KMS-11 (cell line): ENCODE data around the gene SMC6.
A peak's percentile ranks its signal among the peaks of the same experiment; 100 is the strongest.

Source experiments
- H2AFZ ChIP-seq: fragments of 200-600 bp; sonication (generic); 2 replicates; pipeline ENCODE4 v1.6.1; 2016; ENCODE audit warnings: antibody characterized with exemption, mixed run types, low read depth
- H3K27ac ChIP-seq: fragments of 200-600 bp; sonication (generic); 2 replicates; pipeline ENCODE4 v1.6.1; 2016; ENCODE audit warnings: mild to moderate bottlenecking, mixed run types
- H3K27me3 ChIP-seq: fragments of 200-600 bp; sonication (generic); 2 replicates; pipeline ENCODE4 v1.6.1; 2017; ENCODE audit warnings: mild to moderate bottlenecking, low read depth, mixed run types, moderate library complexity; ENCODE audit not compliant: insufficient read depth
- H3K36me3 ChIP-seq: fragments of 200-600 bp; sonication (generic); 2 replicates; pipeline ENCODE4 v1.6.1; 2017; ENCODE audit warnings: mild to moderate bottlenecking, mixed run types; ENCODE audit not compliant: insufficient read depth
- H3K4me1 ChIP-seq: fragments of 200-600 bp; sonication (generic); 2 replicates; pipeline ENCODE4 v1.6.1; 2016; ENCODE audit warnings: mild to moderate bottlenecking, low read depth, mixed run types; ENCODE audit not compliant: poor library complexity, severe bottlenecking
- H3K4me2 ChIP-seq: fragments of 200-600 bp; sonication (generic); 2 replicates; pipeline ENCODE4 v1.7.0; 2016; ENCODE audit warnings: mild to moderate bottlenecking, mixed run types
- H3K4me3 ChIP-seq: fragments of 200-600 bp; sonication (generic); IDR thresholded peaks from 2 replicates; pipeline ENCODE4 v1.6.1; 2017; ENCODE audit warnings: low read depth, low read length, mixed read lengths; ENCODE audit not compliant: insufficient read depth
- H3K79me2 ChIP-seq: fragments of 200-600 bp; sonication (generic); 2 replicates; pipeline ENCODE4 v1.6.1; 2016; ENCODE audit warnings: low read depth, mixed run types; ENCODE audit not compliant: insufficient read depth
- H3K9ac ChIP-seq: fragments of 200-600 bp; sonication (generic); 2 replicates; pipeline ENCODE4 v1.6.1; 2016; ENCODE audit warnings: mild to moderate bottlenecking, mixed run types
- H4K20me1 ChIP-seq: fragments of 200-600 bp; sonication (generic); 2 replicates; pipeline ENCODE4 v1.6.1; 2016; ENCODE audit warnings: mild to moderate bottlenecking, mixed run types; ENCODE audit not compliant: insufficient read depth
- TF ChIP-seq, protein P1 (sequence below): fragments of 200-600 bp; sonication (generic); conservative IDR thresholded peaks from 2 replicates; pipeline ENCODE4 v1.6.1; 2017; ENCODE audit warnings: low read depth, mild to moderate bottlenecking, antibody characterized with exemption, low read length, moderate library complexity, mixed read lengths

Gene SMC6

DNA sequence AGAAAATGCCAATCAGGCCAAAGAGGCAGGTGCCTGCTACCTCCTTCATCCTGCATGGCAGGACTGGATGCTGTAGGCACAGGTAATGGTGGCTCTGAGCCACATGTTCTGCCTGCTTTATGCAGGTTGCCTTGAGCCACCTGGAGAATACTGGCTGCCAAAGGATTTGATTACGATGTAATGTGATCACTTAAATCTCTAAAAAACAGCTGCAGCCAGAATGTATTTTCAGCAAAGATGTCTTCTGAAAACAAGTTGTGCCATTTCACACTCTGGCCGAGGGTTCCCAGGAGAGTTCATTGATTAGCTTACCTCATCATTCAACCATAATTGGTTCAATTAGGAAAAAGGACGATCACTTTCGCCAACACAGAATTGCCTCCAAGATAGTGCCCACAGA, 44.7 kb upstream of the SMC6 start:
- Histone ChIP-seq H3K27ac (no peak overlapping the region), H3K4me3 (no peak overlapping the region), H3K4me2 (no peak overlapping the region), H3K27me3 (no peaks in the 10 kb centered on the region), H3K79me2 (no peaks in the 10 kb centered on the region), H4K20me1 (no peaks in the 10 kb centered on the region), H2AFZ (no peak overlapping the region), H3K4me1 (peaks cover 7% of the 10 kb centered on the region), H3K9ac (no peak overlapping the region), H3K36me3 (no peaks in the 10 kb centered on the region)
- TF ChIP-seq, protein P1, sequence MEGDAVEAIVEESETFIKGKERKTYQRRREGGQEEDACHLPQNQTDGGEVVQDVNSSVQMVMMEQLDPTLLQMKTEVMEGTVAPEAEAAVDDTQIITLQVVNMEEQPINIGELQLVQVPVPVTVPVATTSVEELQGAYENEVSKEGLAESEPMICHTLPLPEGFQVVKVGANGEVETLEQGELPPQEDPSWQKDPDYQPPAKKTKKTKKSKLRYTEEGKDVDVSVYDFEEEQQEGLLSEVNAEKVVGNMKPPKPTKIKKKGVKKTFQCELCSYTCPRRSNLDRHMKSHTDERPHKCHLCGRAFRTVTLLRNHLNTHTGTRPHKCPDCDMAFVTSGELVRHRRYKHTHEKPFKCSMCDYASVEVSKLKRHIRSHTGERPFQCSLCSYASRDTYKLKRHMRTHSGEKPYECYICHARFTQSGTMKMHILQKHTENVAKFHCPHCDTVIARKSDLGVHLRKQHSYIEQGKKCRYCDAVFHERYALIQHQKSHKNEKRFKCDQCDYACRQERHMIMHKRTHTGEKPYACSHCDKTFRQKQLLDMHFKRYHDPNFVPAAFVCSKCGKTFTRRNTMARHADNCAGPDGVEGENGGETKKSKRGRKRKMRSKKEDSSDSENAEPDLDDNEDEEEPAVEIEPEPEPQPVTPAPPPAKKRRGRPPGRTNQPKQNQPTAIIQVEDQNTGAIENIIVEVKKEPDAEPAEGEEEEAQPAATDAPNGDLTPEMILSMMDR, result no peak

- H3K79me2 ChIP-seq, result no peaks in the 10 kb centered on the region
- H3K27ac ChIP-seq, result no peak overlapping the region
- no peak overlapping the region for H3K4me2 ChIP-seq
- peaks cover 31% of the 10 kb centered on the region for H3K4me1 ChIP-seq
- TF ChIP-seq, protein P1, result no peak
- no peak overlapping the region for H2AFZ ChIP-seq
- H3K4me3 ChIP-seq, result no peak overlapping the region
- no peaks in the 10 kb centered on the region for H3K36me3 ChIP-seq
- no peak overlapping the region for H3K9ac ChIP-seq
- no peaks in the 10 kb centered on the region for H3K27me3 ChIP-seq
- H4K20me1 ChIP-seq, result no peaks in the 10 kb centered on the region
Observed at GRCh38 chr2:17795309-17795708, 41.7 kb upstream of the SMC6 start.

DNA sequence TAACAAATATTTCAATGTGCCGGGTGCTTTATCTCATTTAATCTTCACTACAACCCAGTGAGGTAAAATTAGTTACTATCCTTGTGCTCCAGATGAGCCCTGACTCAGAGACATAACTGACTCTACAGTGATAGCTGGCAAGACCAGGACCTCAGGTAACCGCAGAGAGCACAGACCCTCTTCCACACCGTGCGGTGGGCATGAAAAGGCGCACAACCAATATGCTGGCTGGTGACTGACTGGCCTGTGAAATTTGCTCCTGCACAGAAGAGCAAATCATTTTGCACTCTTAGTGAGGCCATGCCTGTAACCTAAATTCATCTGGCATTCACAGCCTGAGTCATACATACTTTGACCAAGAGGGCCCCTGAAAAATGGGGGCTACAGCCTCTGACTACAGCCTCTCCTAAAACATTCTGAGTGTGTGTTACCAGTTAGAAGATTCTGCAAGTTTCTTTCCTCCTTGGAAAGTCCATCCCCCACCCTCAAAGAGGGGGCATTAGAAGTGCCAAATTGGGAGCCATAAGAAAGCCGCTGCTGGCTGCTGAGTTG, 40.3 kb upstream of the SMC6 start:
- no peaks in the 10 kb centered on the region for H3K79me2 ChIP-seq

GRCh38 chr2:17793296-17793695, 39.7 kb upstream of the SMC6 start:
- Histone ChIP-seq H3K9ac (no peak overlapping the region), H3K36me3 (no peaks in the 10 kb centered on the region), H3K4me3 (no peak overlapping the region), H3K4me1 (peaks cover 40% of the 10 kb centered on the region), H3K79me2 (no peaks in the 10 kb centered on the region), H3K27ac (no peak overlapping the region), H2AFZ (no peak overlapping the region), H3K4me2 (peak overlapping the region; percentile 33; the same call in 1 of the 2 replicates), H4K20me1 (no peaks in the 10 kb centered on the region), H3K27me3 (no peaks in the 10 kb centered on the region)
- TF ChIP-seq, protein P1, result no peak

More for the DNA sequence above, 40.3 kb upstream of the SMC6 start:
- Histone ChIP-seq H3K4me3 (no peak overlapping the region), H2AFZ (no peak overlapping the region), H3K27ac (no peak overlapping the region), H3K4me2 (peak overlapping the region; percentile 33; the same call in 1 of the 2 replicates), H4K20me1 (no peaks in the 10 kb centered on the region), H3K27me3 (no peaks in the 10 kb centered on the region), H3K36me3 (no peaks in the 10 kb centered on the region), H3K9ac (no peak overlapping the region), H3K4me1 (peaks cover 34% of the 10 kb centered on the region)
- TF ChIP-seq, protein P1, result no peak
